NCI-H1930 (cell line): ENCODE measurements around the gene MLLT10.

ENCODE experiments used
- DNase-seq, 2 experiments: peaks; one replicate each; lab custom pipeline; 2025; lab: John Stamatoyannopoulos, UW

MLLT10 gene

DNA sequence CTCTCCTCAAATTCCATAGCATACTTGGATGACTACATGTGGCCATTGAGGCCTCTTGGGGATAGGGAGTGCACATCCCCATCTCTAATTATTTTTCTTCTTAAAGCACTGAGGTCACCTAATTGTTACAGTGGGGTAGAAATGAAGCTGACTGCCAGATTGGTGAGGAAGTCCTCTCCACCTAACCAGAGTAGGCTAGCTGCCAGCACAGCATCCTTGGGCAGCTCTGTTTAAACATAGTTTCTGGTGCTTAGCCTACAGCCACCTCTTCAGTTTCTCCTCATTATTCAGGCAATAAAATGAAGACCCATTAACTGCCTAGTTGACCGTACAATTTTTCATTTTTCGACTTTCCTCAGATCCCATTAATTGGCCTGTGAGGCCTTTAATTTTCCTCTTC lies 104.6 kb downstream of the MLLT10 start:
- no peak for DNase-seq

DNA sequence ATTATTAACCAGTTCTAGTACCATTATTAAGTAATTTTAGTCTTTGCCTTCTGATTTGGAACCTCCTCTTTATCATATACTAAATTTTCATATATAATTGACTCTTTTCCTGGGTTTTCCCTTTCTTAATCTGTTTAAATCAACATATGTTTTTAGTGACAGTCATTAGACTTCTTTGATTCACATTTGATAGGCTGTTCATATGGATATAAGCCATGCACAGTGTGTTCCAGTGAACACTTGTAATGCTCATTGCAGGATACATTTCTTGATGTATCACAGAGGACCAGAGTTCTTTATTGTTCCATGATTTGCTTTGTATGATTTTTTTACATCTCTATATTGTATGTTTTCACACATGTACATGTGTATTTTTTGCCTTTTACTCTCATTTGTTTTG lies 114.0 kb downstream of the MLLT10 start:
- DNase-seq: no peak

DNA sequence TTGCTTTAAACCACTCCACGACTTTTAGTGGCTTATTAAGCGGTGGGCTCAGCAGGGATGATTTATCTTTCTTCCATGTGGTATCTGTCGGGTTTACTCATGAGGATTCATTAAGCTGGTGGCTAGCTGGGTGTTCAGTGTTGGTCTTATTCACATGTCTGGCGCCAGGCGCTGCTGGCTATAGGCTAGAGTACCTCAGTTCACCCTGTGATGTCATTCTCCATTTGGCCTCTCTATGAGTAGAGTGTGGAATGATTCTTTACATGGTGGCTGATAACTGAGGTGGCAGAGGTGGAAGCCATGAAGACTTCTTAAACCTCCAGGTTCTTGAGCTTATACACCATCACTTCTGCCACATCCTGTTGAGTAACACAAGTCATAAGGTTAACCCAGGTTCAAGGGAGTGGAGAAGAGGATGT lies 115.4 kb downstream of the MLLT10 start:
- no peak for DNase-seq

- DNase-seq: no peak
These were observed 116.3 kb downstream of the MLLT10 start for GRCh38 chr10:21650353-21650752.

DNA sequence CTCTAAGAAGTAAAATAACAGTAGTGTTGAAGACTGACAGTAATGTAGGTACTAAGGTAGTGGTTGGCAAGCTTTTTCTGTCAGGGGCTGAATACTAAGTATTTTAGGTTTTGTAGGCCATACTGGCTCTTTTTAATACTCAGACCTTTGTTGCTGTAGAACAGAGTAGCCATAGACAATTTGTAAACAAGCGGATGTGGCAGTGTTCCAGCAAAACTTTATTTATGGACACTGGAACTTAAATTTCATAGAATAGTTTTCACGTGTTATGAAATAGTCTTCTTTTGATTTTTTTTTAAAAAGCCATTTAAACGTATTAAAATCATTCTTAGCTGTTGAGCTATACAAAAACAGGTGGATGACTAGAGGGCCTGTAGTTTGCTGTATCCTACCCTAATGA lies 121.2 kb downstream of the MLLT10 start:
- no peak for DNase-seq

- DNase-seq: no peak
These were observed 121.7 kb downstream of the MLLT10 start for GRCh38 chr10:21655687-21656086.

- DNase-seq: no peak
These were observed 127.1 kb downstream of the MLLT10 start for GRCh38 chr10:21661087-21661486.

DNA sequence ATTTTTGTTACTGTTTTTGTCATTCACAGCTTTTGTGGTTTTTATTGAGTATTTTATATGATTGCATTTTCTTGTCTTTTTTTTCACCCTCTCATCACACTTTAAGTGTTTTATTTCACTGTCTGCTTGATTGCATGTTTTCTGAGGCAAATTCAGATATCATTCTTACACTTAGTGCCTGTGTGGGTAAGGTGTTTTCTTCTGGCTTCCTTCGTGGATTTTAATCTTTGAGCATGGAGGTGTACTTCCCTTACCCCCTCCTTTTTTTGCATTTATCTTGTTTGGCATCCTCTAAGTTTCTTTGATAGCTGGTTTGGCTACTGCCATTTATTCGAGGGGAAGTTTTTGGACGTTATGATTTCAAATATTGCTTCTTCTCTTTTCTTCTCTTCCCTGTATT lies 127.9 kb downstream of the MLLT10 start:
- no peak for DNase-seq

DNA sequence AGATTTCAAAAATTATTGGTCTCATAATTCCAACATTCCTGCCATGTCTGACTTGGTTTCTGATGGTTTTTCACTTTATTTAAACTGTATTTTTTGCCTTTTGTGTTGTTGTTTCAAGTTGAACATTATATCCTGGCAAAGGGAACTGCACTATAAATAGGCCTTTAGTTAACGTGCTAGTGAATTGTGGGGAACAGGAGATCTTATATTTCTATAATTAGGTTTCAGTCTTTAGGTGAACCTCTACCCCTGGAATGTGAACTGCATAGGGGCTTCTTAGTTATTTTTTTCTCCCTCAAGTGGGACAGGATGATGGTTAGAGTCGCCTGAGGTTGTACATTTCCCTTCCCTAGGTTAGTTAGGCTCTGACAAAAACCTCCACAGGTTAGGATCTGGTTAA lies 128.6 kb downstream of the MLLT10 start:
- no peak for DNase-seq

- no peak for DNase-seq
These were observed 134.8 kb downstream of the MLLT10 start for GRCh38 chr10:21668831-21669230.

DNA sequence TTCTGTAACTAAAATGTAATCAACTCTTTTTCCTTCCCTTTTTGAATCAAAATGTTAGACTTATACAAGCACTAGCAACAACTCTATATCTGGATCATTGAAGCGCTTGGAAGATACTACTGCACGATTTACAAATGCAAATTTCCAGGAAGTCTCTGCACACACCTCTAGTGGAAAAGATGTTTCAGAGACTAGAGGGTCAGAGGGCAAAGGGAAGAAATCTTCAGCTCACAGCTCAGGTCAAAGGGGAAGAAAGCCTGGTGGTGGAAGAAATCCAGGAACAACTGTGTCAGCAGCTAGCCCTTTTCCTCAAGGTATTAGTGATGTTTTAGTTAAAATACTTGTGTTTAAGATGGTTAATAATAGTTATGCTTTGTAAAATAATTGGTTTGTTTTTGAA lies 136.4 kb downstream of the MLLT10 start:
- no peak for DNase-seq

GRCh38 chr10:21673668-21674067 lies 139.6 kb downstream of the MLLT10 start:
- DNase-seq: no peak

GRCh38 chr10:21675157-21675796 lies 141.2 kb downstream of the MLLT10 start:
- no peak for DNase-seq

- DNase-seq: no peak
These were observed 143.5 kb downstream of the MLLT10 start for GRCh38 chr10:21677551-21677950.

GRCh38 chr10:21681156-21681555 lies 147.1 kb downstream of the MLLT10 start:
- no peak for DNase-seq

DNA sequence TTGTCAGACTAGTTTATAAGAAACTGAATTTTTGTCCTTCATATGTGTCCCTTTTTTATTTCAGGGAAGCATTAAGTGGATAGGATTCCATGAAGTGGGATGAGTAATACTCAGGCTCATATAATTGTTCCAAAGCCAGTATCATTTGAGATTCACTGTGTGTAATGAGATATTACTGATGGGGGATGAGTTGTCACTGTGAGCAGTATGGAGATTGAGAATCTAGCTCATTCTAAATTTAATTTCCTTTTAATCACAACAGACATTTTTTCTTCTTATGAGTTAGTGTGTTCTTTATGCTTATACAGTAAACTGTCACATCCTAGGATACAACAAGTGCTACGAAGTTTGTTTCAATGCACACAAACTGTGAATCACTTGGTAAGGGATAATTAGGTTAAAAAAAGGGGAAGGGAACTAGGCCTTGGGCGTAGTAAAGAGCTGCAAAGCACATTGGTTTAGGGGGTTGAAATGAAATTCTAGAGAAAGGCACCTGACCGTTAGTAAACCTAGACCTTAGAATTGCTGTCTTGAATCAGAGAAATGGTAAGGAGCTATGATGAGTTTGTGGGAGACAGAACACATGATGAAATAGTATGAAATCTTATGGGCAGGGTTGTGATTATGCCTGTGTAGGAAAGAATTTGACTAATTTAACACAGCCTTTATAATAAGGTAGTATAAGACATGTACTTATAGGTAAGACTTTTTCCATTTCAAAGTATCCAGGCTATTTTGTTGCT lies 153.4 kb downstream of the MLLT10 start:
- no peak for DNase-seq

DNA sequence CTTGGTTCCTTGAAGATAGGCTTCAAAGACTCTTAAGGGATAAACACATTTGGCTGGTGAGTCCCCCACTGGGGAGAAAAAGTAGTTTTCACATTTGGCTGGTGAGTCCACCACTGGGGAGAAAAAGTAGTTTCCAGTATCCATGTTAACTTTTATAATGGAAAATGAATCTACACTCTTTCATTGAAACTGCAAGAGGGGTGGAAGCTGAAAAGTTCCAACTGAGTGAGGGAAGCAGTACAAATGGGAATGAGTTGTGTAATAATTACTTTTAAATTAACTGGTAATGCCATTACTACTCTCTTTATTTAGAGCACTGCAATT lies 153.9 kb downstream of the MLLT10 start:
- no peak for DNase-seq

DNA sequence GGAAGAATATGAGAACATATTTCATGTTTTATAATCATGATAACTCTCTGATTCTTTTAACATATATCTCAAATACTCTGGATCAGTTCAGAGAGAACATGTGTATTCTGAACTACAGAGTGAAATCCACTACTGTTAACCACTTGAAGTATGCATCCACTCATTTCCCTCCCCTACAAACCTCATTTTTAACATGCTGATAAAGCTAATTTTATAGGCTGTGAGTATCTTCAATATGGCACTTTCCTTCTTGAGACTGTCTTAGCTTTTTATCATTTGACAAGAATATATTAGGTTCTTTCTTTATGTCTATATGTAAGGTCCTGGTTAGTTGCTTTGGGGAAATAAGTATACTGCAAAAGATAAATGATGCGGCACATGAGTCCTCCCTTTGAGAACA lies 154.8 kb downstream of the MLLT10 start:
- no peak for DNase-seq

DNA sequence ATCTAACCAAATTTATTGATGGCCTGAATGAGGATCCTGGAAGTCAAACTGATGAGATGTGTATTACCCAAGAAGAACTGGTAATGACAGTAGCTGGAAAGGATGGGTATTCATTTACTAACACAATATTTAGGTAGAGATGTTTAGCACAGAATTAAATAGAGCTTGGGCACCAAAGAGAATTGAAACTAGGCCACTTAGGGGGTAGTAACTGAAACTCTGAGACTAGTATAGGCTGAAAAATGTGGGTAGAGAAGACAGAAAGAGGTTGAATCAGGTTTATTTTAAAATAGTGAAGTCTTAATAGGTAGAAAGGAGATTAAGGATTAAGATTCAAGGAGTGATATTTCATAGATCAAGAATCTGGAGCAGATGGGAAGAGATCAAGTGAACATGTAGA lies 155.8 kb downstream of the MLLT10 start:
- DNase-seq: no peak

DNA sequence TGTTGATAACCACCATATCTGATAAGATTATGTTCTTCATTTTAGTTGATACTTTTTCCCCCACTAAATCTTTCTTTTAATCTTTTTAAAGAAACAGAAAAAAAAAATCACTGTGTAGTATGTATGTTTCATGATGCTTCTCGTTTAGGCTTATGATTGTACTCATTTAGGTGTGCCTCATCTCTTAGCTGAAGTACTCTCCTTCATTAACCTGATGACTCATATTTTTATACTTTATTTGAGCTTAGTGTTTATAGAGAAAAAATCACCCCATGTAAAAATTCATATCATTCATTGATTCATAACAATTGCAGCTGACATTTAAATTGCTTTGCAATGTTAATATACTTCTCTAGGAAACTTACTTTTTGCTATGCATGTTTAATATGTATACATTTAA lies 158.9 kb downstream of the MLLT10 start:
- no peak for DNase-seq

DNA sequence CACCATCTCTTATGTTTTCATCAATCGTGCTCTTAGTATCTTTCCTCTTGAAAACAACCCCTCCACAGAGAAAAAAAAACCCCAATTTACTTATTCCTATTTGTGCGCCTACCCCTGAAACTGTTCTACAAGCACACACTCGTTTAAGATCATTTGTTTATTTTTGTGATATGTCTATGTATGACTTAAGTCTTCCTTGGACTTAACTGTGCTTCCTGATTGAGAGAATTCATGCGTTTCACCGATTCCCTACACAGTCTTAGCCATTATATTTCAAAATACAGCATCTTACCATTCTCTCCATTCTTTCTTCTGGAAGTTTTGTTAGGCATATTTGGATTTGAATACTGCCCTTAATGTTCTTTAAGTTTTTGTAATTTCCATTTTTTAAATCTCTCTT lies 159.4 kb downstream of the MLLT10 start:
- no peak for DNase-seq

- no peak for DNase-seq
These were observed 160.6 kb downstream of the MLLT10 start for GRCh38 chr10:21694631-21695030.

DNA sequence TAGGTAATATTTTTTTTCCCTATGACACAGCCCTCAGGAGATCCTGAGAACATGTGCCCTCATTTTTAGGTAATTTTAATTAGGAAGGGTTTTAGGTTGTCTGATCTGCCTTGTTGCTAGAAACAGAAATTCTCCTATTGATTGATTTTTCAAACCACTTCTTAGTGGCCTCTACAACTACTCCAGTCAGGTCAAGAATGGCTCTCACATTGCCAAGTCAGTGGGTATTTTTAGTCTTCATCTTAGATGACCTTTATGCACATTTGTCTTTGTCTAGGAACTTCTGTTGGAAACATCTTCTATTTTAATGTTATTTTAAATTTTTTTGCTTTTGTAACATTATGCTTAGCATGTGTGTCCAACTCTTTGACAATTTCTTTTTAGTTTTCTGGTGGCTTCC lies 162.3 kb downstream of the MLLT10 start:
- DNase-seq: no peak

- no peak for DNase-seq
These were observed 165.5 kb downstream of the MLLT10 start for GRCh38 chr10:21699575-21699974.
